Thyroid gland (tissue), 4 donors: ENCODE measurements around the gene FER. TPM values are rescaled to one million over a fixed set of nuclear protein-coding genes. Genes with fewer than 3 reads are reported as not detected.

Experiments used
- DNase-seq, 2 donors: peaks; one replicate each; pipeline ENCODE4 v3.0.0-alpha.2; 2019
- H3K27ac ChIP-seq, 3 donors: fragments of 200-600 bp; sonication (generic); 1 replicate in 2 of 3; 2 replicates in 1 of 3; pipeline ENCODE4 v1.5.1; 2016 to 2019; ENCODE audit warnings: mild to moderate bottlenecking in 1 of 3, moderate library complexity in 1 of 3
- H3K27me3 ChIP-seq: fragments of 200-600 bp; sonication (generic); one replicate; pipeline ENCODE4 v1.5.1; 2019
- H3K36me3 ChIP-seq, 2 donors: fragments of 200-600 bp; sonication (generic); one replicate each; pipeline ENCODE4 v1.5.1; 2016 to 2019
- H3K4me1 ChIP-seq, 2 donors: fragments of 200-600 bp; sonication (generic); one replicate each; pipeline ENCODE4 v1.5.1; 2017 to 2019
- H3K4me3 ChIP-seq, 3 donors: fragments of 200-600 bp; sonication (generic); replicated peaks in 1 of 3; 1 replicate in 2 of 3; 2 replicates in 1 of 3; pipeline ENCODE4 v1.5.1; 2016; ENCODE audit warnings: mild to moderate bottlenecking in 1 of 3
- H3K9me3 ChIP-seq: fragments of 200-600 bp; sonication (generic); one replicate; pipeline ENCODE4 v1.5.1; 2017
- POLR2A ChIP-seq, 2 donors: fragments of 450-650 bp; IDR thresholded peaks; one replicate each; pipeline ENCODE4 v1.6.1; 2017; ENCODE audit warnings: antibody characterized with exemption in 2 of 2, mild to moderate bottlenecking in 2 of 2, moderate library complexity in 1 of 2
- WGBS, 2 donors: methylation state at CpG; one replicate each; pipeline ENCODE4 v1.1.5; 2017; 5-methylcytosine and 5-hydroxymethylcytosine counted together
- intact Hi-C: fragments of 100-400 bp; cut with DNase I; formaldehyde crosslinking; loops from one replicate; pipeline ENCODE4 v1.15.1; 2023
- total RNA-seq, 4 donors: library from RNA; depleted of rRNA; stranded (reverse); fragments of >200 nt; gene quantifications; one replicate each; pipeline ENCODE4 v1.2.3, GENCODE V29; 2016
- TF ChIP-seq, protein P1 (sequence below), 6 experiments: fragments of 200-600 bp in 3 of 6; fragments of 450-650 bp in 3 of 6; sonication (generic) in 3 of 6; IDR thresholded peaks; one replicate each; pipeline ENCODE4 v1.5.1; 2016 to 2019; ENCODE audit warnings: antibody characterized with exemption in 6 of 6, mild to moderate bottlenecking in 2 of 6, inconsistent platforms in 1 of 6, moderate library complexity in 1 of 6

FER gene
- total RNA-seq, 4 donors from 2014 or later: 38.8 to 79.1 (median 45.2) TPM

- Histone ChIP-seq H3K36me3 (no peaks in the 10 kb centered on the region), H3K27me3 (no peaks in the 10 kb centered on the region), H3K9me3 (no peaks in the 10 kb centered on the region), H3K4me1 (no peaks in the 10 kb centered on the region), H3K27ac (no peak overlapping the region), H3K4me3 (no peak overlapping the region)
- TF ChIP-seq, protein P1, sequence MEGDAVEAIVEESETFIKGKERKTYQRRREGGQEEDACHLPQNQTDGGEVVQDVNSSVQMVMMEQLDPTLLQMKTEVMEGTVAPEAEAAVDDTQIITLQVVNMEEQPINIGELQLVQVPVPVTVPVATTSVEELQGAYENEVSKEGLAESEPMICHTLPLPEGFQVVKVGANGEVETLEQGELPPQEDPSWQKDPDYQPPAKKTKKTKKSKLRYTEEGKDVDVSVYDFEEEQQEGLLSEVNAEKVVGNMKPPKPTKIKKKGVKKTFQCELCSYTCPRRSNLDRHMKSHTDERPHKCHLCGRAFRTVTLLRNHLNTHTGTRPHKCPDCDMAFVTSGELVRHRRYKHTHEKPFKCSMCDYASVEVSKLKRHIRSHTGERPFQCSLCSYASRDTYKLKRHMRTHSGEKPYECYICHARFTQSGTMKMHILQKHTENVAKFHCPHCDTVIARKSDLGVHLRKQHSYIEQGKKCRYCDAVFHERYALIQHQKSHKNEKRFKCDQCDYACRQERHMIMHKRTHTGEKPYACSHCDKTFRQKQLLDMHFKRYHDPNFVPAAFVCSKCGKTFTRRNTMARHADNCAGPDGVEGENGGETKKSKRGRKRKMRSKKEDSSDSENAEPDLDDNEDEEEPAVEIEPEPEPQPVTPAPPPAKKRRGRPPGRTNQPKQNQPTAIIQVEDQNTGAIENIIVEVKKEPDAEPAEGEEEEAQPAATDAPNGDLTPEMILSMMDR (IDR thresholded peaks at IDR 0.05): no peak
- no peak for TF ChIP-seq POLR2A (IDR thresholded peaks at IDR 0.05)
- intact Hi-C loops: no loop called here
- DNase-seq: no peak
- WGBS, 2 donors: 91 to 95% methylated on average over 8 of the region's 8 CpGs
These were observed 40.6 kb upstream of the FER start for GRCh38 chr5:108707141-108707540.

- H3K27ac ChIP-seq: no peak overlapping the region
- TF ChIP-seq, protein P1 (IDR thresholded peaks at IDR 0.05): no peak
- TF ChIP-seq POLR2A (IDR thresholded peaks at IDR 0.05): no peak
- no peaks in the 10 kb centered on the region for H3K36me3 ChIP-seq
- no peak for DNase-seq
- H3K27me3 ChIP-seq: no peaks in the 10 kb centered on the region
- no peaks in the 10 kb centered on the region for H3K4me1 ChIP-seq
- 66 to 85% methylated on average over 3 of the region's 3 CpGs for WGBS, 2 donors
- intact Hi-C loops: no loop called here
- no peak overlapping the region for H3K4me3 ChIP-seq
- no peaks in the 10 kb centered on the region for H3K9me3 ChIP-seq
These were observed 35.8 kb upstream of the FER start for GRCh38 chr5:108711898-108712297.

GRCh38 chr5:108715408-108715807, 32.3 kb upstream of the FER start:
- intact Hi-C loops: no loop called here
- no peak for TF ChIP-seq POLR2A (IDR thresholded peaks at IDR 0.05)
- TF ChIP-seq, protein P1 (IDR thresholded peaks at IDR 0.05): no peak
- Histone ChIP-seq H3K9me3 (no peaks in the 10 kb centered on the region), H3K36me3 (no peaks in the 10 kb centered on the region), H3K27ac (no peak overlapping the region), H3K4me1 (no peaks in the 10 kb centered on the region), H3K4me3 (no peak overlapping the region), H3K27me3 (no peaks in the 10 kb centered on the region)
- DNase-seq: no peak
- 85 to 95% methylated on average over 3 of the region's 3 CpGs for WGBS, 2 donors

GRCh38 chr5:108720391-108720790, 27.3 kb upstream of the FER start:
- Histone ChIP-seq H3K9me3 (no peaks in the 10 kb centered on the region), H3K4me3 (no peak overlapping the region), H3K36me3 (no peaks in the 10 kb centered on the region), H3K27me3 (no peaks in the 10 kb centered on the region), H3K4me1 (no peaks in the 10 kb centered on the region), H3K27ac (no peak overlapping the region)
- TF ChIP-seq POLR2A (IDR thresholded peaks at IDR 0.05): no peak
- TF ChIP-seq, protein P1 (IDR thresholded peaks at IDR 0.05): no peak
- intact Hi-C loops: no loop called here
- DNase-seq: no peak

DNA sequence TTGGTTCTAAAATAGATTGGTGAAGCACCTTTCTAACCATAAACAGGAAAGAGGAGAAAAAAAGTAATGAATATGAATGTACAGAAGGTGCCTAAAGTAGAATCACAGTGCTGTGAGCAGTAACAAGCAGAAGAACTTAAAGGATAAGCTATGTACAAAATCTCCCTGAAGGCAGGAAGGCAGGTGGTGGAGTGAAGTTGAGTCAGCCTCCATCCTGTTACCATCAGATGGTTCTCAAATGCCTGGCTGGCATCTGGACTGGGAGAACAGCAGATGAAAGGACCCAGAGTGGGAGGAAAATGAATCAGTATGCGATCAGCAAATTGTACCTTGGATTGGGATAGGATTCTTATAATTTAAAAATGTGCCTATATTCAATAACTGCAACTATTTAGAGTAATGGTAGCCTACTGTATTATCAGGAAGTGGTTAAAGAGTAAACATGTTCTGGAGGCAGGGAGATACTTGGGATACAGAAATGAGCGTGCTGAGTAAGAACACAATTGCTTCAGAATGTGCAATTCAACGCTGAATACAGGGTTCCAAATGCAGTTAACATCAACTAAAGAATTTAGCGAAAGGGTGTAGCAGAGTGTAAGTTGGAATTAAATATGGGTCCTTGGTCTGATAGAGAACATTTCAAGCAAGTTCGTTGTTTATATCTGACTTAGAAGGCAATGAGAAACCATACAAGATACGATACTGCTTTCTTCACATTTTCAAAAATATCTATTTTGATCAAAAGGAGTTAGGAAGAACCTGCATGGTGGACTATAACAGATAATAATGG, 21.1 kb upstream of the FER start:
- intact Hi-C loops: no loop called here
- Histone ChIP-seq H3K9me3 (no peaks in the 10 kb centered on the region), H3K27ac (peak overlapping the region in 1 of 3 donors; percentile 90), H3K4me1 (peaks cover 4 to 15% of the 10 kb centered on the region in 2 donors), H3K4me3 (peak overlapping the region in 1 of 3 donors; percentile 81), H3K27me3 (no peaks in the 10 kb centered on the region), H3K36me3 (no peaks in the 10 kb centered on the region)
- 91 to 92% methylated on average over 6 of the region's 6 CpGs for WGBS, 2 donors
- DNase-seq: no peak
- TF ChIP-seq, protein P1 (IDR thresholded peaks at IDR 0.05): no peak
- TF ChIP-seq POLR2A (IDR thresholded peaks at IDR 0.05): no peak
